Measurements from ENCODE around the gene CBY2.
"Not testable (repeated sequence)": the region's sequence is repeated elsewhere in the genome, so short reads cannot be mapped to it uniquely, and the experiment has no call there.

The CBY2 gene

GRCh38 chr13:45748941-45749759, 47.0 kb downstream of the CBY2 start:
- TF ChIP-seq CTCF (conservative IDR thresholded peaks at IDR 0.05; ENCODE audit: low read depth) = no peak
- CTCF ChIA-PET = interaction anchor here (0.6 kb wide), 1 partner anchor 262 kb away, joined by 4 read pairs; no protein-coding TSS in a partner anchor
- H3K27ac ChIP-seq = no peak overlapping the region
- POLR2A ChIA-PET (ENCODE audit: low non-redundant PET) = no interaction called here
- no peak for DNase-seq (ENCODE audit: low spot score)

GRCh38 chr13:45750566-45750965, 48.4 kb downstream of the CBY2 start:
- no peak overlapping the region for H3K27ac ChIP-seq
- CTCF ChIA-PET = no interaction called here
- POLR2A ChIA-PET (ENCODE audit: low non-redundant PET) = no interaction called here
- DNase-seq (ENCODE audit: low spot score) = no peak
- TF ChIP-seq CTCF (conservative IDR thresholded peaks at IDR 0.05; ENCODE audit: low read depth) = no peak

GRCh38 chr13:45751885-45752284, 49.8 kb downstream of the CBY2 start:
- CTCF ChIA-PET = no interaction called here
- no peak for TF ChIP-seq CTCF (conservative IDR thresholded peaks at IDR 0.05; ENCODE audit: low read depth)
- no peak overlapping the region for H3K27ac ChIP-seq
- no peak for DNase-seq (ENCODE audit: low spot score)
- POLR2A ChIA-PET (ENCODE audit: low non-redundant PET) = no interaction called here

GRCh38 chr13:45752510-45752909, 50.4 kb downstream of the CBY2 start:
- CTCF ChIA-PET = no interaction called here

GRCh38 chr13:45756498-45756897, 54.4 kb downstream of the CBY2 start:
- DNase-seq (ENCODE audit: low spot score); POLR2A ChIA-PET (ENCODE audit: low non-redundant PET); CTCF ChIA-PET; H3K27ac ChIP-seq: not testable (repeated sequence)

More at GRCh38 chr13:45752510-45752909, 50.4 kb downstream of the CBY2 start:
- no peak for DNase-seq (ENCODE audit: low spot score)
- H3K27ac ChIP-seq = no peak overlapping the region
- TF ChIP-seq CTCF (conservative IDR thresholded peaks at IDR 0.05; ENCODE audit: low read depth) = no peak
- POLR2A ChIA-PET (ENCODE audit: low non-redundant PET) = no interaction called here

- POLR2A ChIA-PET (ENCODE audit: low non-redundant PET); DNase-seq (ENCODE audit: low spot score): not testable (repeated sequence)
Measured at GRCh38 chr13:45757589-45757988, 55.5 kb downstream of the CBY2 start.

GRCh38 chr13:45763419-45763818, 61.3 kb downstream of the CBY2 start:
- POLR2A ChIA-PET (ENCODE audit: low non-redundant PET) = no interaction called here
- TF ChIP-seq CTCF (conservative IDR thresholded peaks at IDR 0.05; ENCODE audit: low read depth) = no peak
- no peak overlapping the region for H3K27ac ChIP-seq
- CTCF ChIA-PET = interaction anchor here (0.6 kb wide), 1 partner anchor 192 kb away, joined by 3 read pairs; no protein-coding TSS in a partner anchor
- no peak for DNase-seq (ENCODE audit: low spot score)

More at GRCh38 chr13:45757589-45757988, 55.5 kb downstream of the CBY2 start:
- CTCF ChIA-PET, H3K27ac ChIP-seq: not testable (repeated sequence)
